HL-60/S4 treated with phorbol 12-myristate 13-acetate at 8.2 ng/mL for 4 days and 3 days (cell line): ENCODE results near the gene KANSL1.
"Not testable (repeated sequence)": the region's sequence is repeated elsewhere in the genome, so short reads cannot be mapped to it uniquely, and the experiment has no call there.

Experiments used
- in situ Hi-C: fragments of 300-500 bp; cut with MboI; formaldehyde crosslinking; loops from 2 replicates; pipeline ENCODE4 v1.15.0; 2022; ENCODE audit warnings: low sequenced_read_pairs

KANSL1 gene

DNA sequence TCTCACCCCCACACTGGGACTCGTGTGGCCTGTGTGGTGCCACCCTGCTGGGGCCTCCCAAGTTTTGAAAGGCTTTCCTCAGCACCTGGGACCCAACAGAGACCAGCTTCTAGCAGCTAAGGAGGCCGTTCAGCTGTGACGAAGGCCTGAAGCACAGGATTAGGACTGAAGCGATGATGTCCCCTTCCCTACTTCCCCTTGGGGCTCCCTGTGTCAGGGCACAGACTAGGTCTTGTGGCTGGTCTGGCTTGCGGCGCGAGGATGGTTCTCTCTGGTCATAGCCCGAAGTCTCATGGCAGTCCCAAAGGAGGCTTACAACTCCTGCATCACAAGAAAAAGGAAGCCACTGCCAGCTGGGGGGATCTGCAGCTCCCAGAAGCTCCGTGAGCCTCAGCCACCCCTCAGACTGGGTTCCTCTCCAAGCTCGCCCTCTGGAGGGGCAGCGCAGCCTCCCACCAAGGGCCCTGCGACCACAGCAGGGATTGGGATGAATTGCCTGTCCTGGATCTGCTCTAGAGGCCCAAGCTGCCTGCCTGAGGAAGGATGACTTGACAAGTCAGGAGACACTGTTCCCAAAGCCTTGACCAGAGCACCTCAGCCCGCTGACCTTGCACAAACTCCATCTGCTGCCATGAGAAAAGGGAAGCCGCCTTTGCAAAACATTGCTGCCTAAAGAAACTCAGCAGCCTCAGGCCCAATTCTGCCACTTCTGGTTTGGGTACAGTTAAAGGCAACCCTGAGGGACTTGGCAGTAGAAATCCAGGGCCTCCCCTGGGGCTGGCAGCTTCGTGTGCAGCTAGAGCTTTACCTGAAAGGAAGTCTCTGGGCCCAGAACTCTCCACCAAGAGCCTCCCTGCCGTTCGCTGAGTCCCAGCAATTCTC, 166.8 kb downstream of the KANSL1 start:
- in situ Hi-C loops: no loop called here

DNA sequence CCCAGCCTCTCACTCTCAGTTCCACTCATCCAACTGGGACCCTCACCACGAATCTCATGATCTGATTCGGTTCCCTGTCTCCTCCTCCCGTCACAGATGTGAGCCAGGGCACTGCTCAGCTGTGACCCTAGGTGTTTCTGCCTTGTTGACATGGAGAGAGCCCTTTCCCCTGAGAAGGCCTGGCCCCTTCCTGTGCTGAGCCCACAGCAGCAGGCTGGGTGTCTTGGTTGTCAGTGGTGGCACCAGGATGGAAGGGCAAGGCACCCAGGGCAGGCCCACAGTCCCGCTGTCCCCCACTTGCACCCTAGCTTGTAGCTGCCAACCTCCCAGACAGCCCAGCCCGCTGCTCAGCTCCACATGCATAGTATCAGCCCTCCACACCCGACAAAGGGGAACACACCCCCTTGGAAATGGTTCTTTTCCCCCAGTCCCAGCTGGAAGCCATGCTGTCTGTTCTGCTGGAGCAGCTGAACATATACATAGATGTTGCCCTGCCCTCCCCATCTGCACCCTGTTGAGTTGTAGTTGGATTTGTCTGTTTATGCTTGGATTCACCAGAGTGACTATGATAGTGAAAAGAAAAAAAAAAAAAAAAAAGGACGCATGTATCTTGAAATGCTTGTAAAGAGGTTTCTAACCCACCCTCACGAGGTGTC, 167.6 kb downstream of the KANSL1 start:
- in situ Hi-C loops: no loop called here

DNA sequence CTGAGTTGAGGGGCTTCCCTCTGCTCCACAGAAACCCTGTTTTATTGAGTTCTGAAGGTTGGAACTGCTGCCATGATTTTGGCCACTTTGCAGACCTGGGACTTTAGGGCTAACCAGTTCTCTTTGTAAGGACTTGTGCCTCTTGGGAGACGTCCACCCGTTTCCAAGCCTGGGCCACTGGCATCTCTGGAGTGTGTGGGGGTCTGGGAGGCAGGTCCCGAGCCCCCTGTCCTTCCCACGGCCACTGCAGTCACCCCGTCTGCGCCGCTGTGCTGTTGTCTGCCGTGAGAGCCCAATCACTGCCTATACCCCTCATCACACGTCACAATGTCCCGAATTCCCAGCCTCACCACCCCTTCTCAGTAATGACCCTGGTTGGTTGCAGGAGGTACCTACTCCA, 168.2 kb downstream of the KANSL1 start:
- in situ Hi-C loops: no loop called here

DNA sequence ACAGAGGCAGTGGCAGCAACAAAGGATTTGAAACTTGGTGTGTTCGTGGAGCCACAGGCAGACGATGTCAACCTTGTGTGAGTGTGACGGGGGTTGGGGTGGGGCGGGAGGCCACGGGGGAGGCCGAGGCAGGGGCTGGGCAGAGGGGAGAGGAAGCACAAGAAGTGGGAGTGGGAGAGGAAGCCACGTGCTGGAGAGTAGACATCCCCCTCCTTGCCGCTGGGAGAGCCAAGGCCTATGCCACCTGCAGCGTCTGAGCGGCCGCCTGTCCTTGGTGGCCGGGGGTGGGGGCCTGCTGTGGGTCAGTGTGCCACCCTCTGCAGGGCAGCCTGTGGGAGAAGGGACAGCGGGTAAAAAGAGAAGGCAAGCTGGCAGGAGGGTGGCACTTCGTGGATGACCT, 168.6 kb downstream of the KANSL1 start:
- in situ Hi-C loops: no loop called here

DNA sequence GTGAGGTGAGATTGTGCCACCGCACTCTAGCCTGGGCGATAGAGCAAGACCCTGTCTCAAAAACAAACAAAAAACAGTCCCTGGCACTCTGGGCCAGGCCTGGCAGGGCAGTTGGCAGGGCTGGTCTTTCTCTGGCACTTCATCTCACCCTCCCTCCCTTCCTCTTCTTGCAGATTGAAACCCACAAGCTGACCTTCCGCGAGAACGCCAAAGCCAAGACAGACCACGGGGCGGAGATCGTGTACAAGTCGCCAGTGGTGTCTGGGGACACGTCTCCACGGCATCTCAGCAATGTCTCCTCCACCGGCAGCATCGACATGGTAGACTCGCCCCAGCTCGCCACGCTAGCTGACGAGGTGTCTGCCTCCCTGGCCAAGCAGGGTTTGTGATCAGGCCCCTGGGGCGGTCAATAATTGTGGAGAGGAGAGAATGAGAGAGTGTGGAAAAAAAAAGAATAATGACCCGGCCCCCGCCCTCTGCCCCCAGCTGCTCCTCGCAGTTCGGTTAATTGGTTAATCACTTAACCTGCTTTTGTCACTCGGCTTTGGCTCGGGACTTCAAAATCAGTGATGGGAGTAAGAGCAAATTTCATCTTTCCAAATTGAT, 169.3 kb downstream of the KANSL1 start:
- in situ Hi-C loops: no loop called here

DNA sequence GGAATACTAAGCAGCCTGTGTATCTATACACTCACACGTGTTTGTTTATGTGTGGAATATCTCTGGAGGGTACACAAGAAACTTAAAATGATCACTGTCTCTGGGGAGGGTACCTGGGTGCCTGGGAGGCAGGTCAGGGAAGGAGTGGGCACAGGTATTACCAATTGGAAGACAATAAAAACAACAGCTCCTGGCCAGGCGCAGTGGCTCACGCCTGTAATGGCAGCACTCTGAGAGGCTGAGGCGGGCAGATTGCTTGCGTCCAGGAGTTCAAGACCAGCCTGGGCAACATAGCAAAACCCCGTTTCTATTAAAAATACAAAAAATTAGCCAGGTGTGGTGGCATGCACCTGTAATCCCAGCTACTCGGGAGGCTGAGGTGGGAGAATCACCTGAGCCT, 169.9 kb downstream of the KANSL1 start:
- in situ Hi-C loops: not testable (repeated sequence)

DNA sequence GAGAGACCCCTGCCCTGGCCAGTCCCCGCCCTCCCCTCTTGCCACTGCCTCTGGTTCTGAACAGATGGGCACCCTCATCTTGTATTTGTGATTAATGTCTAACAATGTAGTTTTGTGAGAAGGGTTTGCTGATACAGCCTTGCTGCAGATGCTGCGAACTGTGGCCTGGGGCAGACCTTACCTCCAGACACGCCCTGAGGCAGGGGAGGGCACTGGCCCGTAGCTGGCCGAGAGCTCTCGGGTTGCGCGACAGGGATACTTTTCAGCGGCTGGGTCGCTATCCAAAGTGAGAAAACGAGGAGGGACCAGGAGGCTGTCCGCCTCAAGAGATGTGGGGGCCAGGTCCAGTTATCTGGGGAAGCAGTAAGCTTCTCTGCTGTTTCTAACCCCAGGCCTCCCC, 172.2 kb downstream of the KANSL1 start:
- in situ Hi-C loops: no loop called here

DNA sequence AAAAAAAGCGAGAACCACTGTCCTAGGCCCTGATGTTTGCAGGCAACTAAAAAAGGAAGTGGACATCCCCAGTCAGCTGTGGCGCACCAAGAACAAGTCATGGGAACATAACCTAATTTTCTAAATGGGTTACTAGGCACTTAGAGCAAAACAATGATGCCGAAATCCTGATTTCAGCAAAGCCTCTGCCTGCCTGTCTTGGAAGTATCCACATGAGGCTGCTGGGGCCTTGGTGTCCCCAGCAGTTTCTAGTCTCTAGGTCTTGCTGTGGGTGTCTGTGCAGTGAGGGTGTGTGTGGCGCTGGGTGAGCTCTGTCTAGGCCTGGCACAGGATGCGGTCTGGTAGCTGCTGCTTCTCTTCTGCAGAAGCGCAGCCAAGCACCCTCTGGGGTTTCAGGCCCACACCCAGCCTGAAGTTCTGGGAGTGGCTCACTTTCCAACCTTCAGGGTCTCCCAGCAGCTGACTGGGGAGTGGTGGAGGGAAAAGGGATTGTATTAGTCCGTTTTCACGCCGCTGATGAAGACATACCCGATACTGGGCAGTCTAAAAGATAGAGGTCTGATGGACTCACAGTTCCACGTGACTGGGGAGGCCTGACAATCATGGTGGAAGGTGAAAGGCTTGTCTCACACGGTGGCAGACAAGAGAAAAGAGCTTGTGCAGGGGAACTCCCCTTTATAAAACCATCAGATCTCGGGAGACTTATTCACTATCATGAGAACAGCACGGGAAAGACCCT, 173.0 kb downstream of the KANSL1 start:
- in situ Hi-C loops: no loop called here

DNA sequence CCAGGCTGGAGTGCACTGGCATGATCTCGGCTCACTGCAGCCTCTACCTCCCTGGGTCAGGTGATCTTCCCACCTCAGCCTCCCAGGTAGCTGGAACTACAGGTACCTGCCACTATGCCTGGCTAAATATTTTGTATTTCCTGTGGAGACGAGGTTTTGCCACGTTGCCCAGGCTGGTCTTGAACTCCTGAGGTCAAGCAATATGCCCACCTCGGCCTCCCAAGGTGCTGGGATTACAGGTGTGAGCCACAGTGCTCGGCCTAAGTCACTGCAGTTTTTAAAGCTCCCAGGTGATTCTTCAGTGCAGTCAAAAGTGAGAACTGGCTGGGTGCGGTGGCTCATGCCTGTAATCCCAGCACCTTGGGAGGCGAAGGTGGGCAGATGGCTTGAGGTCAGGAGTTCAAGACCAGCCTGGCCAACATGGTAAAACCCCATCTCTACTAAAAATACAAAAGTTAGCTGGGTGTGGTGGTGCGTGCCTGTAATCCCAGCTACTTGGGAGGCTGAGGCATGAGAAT, 173.8 kb downstream of the KANSL1 start:
- in situ Hi-C loops: not testable (repeated sequence)

DNA sequence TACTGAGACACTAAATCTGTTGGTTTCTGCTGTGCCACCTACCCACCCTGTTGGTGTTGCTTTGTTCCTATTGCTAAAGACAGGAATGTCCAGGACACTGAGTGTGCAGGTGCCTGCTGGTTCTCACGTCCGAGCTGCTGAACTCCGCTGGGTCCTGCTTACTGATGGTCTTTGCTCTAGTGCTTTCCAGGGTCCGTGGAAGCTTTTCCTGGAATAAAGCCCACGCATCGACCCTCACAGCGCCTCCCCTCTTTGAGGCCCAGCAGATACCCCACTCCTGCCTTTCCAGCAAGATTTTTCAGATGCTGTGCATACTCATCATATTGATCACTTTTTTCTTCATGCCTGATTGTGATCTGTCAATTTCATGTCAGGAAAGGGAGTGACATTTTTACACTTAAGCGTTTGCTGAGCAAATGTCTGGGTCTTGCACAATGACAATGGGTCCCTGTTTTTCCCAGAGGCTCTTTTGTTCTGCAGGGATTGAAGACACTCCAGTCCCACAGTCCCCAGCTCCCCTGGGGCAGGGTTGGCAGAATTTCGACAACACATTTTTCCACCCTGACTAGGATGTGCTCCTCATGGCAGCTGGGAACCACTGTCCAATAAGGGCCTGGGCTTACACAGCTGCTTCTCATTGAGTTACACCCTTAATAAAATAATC, 179.6 kb downstream of the KANSL1 start:
- in situ Hi-C loops: no loop called here

DNA sequence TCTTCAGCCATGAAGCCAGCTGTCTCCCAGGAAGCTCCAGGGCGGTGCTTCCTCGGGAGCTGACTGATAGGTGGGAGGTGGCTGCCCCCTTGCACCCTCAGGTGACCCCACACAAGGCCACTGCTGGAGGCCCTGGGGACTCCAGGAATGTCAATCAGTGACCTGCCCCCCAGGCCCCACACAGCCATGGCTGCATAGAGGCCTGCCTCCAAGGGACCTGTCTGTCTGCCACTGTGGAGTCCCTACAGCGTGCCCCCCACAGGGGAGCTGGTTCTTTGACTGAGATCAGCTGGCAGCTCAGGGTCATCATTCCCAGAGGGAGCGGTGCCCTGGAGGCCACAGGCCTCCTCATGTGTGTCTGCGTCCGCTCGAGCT, 180.1 kb downstream of the KANSL1 start:
- in situ Hi-C loops: no loop called here

DNA sequence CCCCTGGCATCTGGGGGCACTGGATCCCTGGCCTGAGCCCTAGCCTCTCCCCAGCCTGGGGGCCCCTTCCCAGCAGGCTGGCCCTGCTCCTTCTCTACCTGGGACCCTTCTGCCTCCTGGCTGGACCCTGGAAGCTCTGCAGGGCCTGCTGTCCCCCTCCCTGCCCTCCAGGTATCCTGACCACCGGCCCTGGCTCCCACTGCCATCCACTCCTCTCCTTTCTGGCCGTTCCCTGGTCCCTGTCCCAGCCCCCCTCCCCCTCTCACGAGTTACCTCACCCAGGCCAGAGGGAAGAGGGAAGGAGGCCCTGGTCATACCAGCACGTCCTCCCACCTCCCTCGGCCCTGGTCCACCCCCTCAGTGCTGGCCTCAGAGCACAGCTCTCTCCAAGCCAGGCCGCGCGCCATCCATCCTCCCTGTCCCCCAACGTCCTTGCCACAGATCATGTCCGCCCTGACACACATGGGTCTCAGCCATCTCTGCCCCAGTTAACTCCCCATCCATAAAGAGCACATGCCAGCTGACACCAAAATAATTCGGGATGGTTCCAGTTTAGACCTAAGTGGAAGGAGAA, 180.6 kb downstream of the KANSL1 start:
- in situ Hi-C loops: no loop called here

DNA sequence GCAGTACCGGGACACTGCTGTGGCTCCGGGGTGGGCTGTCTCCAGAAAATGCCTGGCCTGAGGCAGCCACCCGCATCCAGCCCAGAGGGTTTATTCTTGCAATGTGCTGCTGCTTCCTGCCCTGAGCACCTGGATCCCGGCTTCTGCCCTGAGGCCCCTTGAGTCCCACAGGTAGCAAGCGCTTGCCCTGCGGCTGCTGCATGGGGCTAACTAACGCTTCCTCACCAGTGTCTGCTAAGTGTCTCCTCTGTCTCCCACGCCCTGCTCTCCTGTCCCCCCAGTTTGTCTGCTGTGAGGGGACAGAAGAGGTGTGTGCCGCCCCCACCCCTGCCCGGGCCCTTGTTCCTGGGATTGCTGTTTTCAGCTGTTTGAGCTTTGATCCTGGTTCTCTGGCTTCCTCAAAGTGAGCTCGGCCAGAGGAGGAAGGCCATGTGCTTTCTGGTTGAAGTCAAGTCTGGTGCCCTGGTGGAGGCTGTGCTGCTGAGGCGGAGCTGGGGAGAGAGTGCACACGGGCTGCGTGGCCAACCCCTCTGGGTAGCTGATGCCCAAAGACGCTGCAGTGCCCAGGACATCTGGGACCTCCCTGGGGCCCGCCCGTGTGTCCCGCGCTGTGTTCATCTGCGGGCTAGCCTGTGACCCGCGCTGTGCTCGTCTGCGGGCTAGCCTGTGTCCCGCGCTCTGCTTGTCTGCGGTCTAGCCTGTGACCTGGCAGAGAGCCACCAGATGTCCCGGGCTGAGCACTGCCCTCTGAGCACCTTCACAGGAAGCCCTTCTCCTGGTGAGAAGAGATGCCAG, 181.3 kb downstream of the KANSL1 start:
- in situ Hi-C loops: no loop called here

DNA sequence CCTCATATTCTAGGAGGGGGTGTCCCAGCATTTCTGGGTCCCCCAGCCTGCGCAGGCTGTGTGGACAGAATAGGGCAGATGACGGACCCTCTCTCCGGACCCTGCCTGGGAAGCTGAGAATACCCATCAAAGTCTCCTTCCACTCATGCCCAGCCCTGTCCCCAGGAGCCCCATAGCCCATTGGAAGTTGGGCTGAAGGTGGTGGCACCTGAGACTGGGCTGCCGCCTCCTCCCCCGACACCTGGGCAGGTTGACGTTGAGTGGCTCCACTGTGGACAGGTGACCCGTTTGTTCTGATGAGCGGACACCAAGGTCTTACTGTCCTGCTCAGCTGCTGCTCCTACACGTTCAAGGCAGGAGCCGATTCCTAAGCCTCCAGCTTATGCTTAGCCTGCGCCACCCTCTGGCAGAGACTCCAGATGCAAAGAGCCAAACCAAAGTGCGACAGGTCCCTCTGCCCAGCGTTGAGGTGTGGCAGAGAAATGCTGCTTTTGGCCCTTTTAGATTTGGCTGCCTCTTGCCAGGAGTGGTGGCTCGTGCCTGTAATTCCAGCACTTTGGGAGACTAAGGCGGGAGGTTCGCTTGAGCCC, 182.5 kb downstream of the KANSL1 start:
- in situ Hi-C loops: no loop called here

DNA sequence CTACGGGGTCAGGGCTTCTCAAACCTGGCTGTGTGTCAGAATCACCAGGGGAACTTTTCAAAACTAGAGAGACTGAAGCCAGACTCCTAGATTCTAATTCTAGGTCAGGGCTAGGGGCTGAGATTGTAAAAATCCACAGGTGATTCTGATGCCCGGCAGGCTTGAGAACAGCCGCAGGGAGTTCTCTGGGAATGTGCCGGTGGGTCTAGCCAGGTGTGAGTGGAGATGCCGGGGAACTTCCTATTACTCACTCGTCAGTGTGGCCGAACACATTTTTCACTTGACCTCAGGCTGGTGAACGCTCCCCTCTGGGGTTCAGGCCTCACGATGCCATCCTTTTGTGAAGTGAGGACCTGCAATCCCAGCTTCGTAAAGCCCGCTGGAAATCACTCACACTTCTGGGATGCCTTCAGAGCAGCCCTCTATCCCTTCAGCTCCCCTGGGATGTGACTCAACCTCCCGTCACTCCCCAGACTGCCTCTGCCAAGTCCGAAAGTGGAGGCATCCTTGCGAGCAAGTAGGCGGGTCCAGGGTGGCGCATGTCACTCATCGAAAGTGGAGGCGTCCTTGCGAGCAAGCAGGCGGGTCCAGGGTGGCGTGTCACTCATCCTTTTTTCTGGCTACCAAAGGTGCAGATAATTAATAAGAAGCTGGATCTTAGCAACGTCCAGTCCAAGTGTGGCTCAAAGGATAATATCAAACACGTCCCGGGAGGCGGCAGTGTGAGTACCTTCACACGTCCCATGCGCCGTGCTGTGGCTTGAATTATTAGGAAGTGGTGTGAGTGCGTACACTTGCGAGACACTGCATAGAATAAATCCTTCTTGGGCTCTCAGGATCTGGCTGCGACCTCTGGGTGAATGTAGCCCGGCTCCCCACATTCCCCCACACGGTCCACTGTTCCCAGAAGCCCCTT, 183.3 kb downstream of the KANSL1 start:
- in situ Hi-C loops: no loop called here

DNA sequence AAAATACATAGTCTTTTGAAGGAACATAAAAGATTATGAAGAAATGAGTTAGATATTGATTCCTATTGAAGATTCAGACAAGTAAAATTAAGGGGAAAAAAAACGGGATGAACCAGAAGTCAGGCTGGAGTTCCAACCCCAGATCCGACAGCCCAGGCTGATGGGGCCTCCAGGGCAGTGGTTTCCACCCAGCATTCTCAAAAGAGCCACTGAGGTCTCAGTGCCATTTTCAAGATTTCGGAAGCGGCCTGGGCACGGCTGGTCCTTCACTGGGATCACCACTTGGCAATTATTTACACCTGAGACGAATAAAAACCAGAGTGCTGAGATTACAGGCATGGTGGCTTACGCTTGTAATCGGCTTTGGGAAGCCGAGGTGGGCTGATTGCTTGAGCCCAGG, 184.6 kb downstream of the KANSL1 start:
- in situ Hi-C loops: no loop called here

DNA sequence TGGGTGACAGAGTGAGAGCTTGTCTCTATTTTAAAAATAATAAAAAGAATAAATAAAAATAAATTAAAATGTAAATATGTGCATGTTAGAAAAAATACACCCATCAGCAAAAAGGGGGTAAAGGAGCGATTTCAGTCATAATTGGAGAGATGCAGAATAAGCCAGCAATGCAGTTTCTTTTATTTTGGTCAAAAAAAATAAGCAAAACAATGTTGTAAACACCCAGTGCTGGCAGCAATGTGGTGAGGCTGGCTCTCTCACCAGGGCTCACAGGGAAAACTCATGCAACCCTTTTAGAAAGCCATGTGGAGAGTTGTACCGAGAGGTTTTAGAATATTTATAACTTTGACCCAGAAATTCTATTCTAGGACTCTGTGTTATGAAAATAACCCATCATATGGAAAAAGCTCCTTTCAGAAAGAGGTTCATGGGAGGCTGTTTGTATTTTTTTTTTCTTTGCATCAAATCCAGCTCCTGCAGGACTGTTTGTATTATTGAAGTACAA, 185.7 kb downstream of the KANSL1 start:
- in situ Hi-C loops: no loop called here

DNA sequence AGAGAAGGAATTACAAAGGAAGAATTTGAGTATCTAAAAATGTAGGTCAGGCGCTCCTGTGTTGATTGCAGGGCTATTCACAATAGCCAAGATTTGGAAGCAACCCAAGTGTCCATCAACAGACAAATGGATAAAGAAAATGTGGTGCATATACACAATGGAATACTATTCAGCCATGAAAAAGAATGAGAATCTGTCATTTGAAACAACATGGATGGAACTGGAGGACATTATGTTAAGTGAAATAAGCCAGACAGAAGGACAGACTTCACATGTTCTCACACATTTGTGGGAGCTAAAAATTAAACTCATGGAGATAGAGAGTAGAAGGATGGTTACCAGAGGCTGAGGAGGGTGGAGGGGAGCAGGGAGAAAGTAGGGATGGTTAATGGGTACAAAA, 187.1 kb downstream of the KANSL1 start:
- in situ Hi-C loops: not testable (repeated sequence)
